Measurements from ENCODE around the gene NID1. TPM values are rescaled to one million over a fixed set of nuclear protein-coding genes. Genes with fewer than 3 reads are reported as not detected.
A peak's percentile ranks its signal among the peaks of the same experiment; 100 is the strongest.

Gene NID1
- total and polyA plus RNA-seq, 4 donors: 15.4 to 151 (median 45.1) TPM

DNA sequence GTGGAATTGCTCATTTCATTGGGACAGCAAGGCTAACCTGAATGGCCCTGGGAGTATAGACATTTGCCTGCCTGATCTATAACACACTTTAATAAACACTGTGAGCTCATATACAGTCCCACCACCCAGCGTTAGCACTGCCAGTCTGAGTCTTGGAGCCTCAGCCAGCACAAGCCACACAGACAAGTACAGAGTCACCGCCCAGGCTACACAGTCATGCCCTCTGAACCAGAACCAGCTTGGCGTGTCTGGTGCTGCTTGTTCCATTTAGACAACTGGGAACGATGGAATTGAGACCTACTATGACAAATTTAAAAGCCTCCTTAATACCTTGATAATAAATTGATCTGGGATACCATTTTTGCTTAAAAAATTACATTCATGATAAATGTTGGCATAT is 31.6 kb downstream of the NID1 start:
- WGBS, 2 donors: 92 to 97% methylated on average over 4 of the region's 4 CpGs
- Histone ChIP-seq H3K9ac (ENCODE audit: insufficient read depth in 1 of 2, low read length in 2 of 2) (no peak overlapping the region), H3K4me1 (ENCODE audit: control insufficient read depth in 5 of 5, insufficient read depth in 5 of 5, low read length in 5 of 5) (peaks cover 0 to 29% (median 13%) of the 10 kb centered on the region in 5 donors), H3K9me3 (ENCODE audit: control insufficient read depth in 4 of 4, insufficient read depth in 3 of 4, low read length in 3 of 4) (peaks cover 0 to 2% (median 0%) of the 10 kb centered on the region in 4 donors), H3K27me3 (ENCODE audit: control insufficient read depth in 3 of 3, insufficient read depth in 3 of 3, low read length in 2 of 3) (no peaks in the 10 kb centered on the region), H3K27ac (ENCODE audit: low read depth in 1 of 2, low read length in 1 of 2) (no peak overlapping the region), H3K36me3 (ENCODE audit: control insufficient read depth in 4 of 4, insufficient read depth in 4 of 4, low read length in 4 of 4) (peaks cover 12 to 49% (median 35%) of the 10 kb centered on the region in 4 donors), H3K4me3 (no peak overlapping the region)
- ATAC-seq (ENCODE audit: insufficient read depth, low FRiP score) (no peak), DNase-seq (no peak)
- TF ChIP-seq, protein P1, sequence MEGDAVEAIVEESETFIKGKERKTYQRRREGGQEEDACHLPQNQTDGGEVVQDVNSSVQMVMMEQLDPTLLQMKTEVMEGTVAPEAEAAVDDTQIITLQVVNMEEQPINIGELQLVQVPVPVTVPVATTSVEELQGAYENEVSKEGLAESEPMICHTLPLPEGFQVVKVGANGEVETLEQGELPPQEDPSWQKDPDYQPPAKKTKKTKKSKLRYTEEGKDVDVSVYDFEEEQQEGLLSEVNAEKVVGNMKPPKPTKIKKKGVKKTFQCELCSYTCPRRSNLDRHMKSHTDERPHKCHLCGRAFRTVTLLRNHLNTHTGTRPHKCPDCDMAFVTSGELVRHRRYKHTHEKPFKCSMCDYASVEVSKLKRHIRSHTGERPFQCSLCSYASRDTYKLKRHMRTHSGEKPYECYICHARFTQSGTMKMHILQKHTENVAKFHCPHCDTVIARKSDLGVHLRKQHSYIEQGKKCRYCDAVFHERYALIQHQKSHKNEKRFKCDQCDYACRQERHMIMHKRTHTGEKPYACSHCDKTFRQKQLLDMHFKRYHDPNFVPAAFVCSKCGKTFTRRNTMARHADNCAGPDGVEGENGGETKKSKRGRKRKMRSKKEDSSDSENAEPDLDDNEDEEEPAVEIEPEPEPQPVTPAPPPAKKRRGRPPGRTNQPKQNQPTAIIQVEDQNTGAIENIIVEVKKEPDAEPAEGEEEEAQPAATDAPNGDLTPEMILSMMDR (IDR thresholded peaks at IDR 0.05; ENCODE audit: control extremely low read depth, extremely low read depth): no peak

DNA sequence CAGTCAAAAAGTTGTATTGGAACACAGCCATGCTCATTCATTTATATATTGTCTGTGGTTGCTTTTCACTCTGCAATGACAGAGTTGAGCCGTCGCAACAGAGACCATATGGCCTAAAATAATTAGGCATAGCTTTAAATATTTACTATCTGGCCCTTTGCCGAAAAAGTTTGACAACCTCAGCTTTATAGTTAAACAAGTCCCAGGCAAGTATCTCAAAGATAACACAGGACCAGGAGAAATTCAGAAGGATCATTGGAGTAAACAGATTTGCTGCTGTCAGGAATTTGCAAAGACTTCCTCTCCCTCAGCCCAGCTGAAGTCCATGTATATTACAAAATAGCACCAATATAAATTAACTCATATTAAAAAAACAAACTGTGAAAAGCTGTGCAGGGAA is 34.4 kb downstream of the NID1 start:
- DNase-seq (peak; percentile 48 to 95 (median 93)), ATAC-seq (ENCODE audit: insufficient read depth, low FRiP score) (no peak)
- no peak overlapping the region for H3K27ac ChIP-seq (ENCODE audit: low read depth in 1 of 2, low read length in 1 of 2)
- H3K9ac ChIP-seq (ENCODE audit: insufficient read depth in 1 of 2, low read length in 2 of 2): no peak overlapping the region
- H3K36me3 ChIP-seq (ENCODE audit: control insufficient read depth in 4 of 4, insufficient read depth in 4 of 4, low read length in 4 of 4): peaks cover 13 to 57% (median 38%) of the 10 kb centered on the region in 4 donors
- 63 to 75% methylated on average over 3 of the region's 3 CpGs for WGBS, 2 donors
- TF ChIP-seq, protein P1 (IDR thresholded peaks at IDR 0.05; ENCODE audit: control extremely low read depth, extremely low read depth): no peak
- no peaks in the 10 kb centered on the region for H3K27me3 ChIP-seq (ENCODE audit: control insufficient read depth in 3 of 3, insufficient read depth in 3 of 3, low read length in 2 of 3)
- no peak overlapping the region for H3K4me3 ChIP-seq
- H3K9me3 ChIP-seq (ENCODE audit: control insufficient read depth in 4 of 4, insufficient read depth in 3 of 4, low read length in 3 of 4): peaks cover 0 to 2% (median 0%) of the 10 kb centered on the region in 4 donors
- peaks cover 0 to 29% (median 13%) of the 10 kb centered on the region in 5 donors for H3K4me1 ChIP-seq (ENCODE audit: control insufficient read depth in 5 of 5, insufficient read depth in 5 of 5, low read length in 5 of 5)

DNA sequence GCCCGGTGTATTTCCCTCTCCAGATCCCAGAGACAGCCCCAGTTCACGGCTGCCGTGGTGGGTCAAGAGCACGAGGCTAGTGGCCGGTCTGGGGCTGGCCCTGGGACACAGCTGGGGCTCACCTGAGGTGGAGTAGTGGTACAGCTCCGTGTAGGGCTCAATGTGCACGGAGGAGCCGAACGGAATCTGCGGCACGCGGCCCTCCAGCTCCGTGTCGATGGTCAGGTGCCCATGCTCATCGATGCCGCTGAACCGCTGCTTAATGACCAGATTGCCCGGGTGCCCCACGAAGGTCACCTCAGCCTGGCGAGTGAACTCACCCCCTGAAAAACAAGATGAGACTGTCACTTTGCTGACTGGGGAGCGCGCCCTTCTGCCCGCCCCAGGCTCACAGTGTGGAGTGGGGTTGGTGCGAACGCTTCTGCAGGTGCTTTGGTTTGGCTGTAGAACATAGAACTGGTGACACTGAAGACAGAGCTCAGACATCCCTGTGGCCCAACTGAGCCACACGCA is 35.4 kb downstream of the NID1 start:
- peaks cover 0 to 29% (median 13%) of the 10 kb centered on the region in 5 donors for H3K4me1 ChIP-seq (ENCODE audit: control insufficient read depth in 5 of 5, insufficient read depth in 5 of 5, low read length in 5 of 5)
- TF ChIP-seq, protein P1 (IDR thresholded peaks at IDR 0.05; ENCODE audit: control extremely low read depth, extremely low read depth): no peak
- H3K9me3 ChIP-seq (ENCODE audit: control insufficient read depth in 4 of 4, insufficient read depth in 3 of 4, low read length in 3 of 4): peaks cover 0 to 2% (median 0%) of the 10 kb centered on the region in 4 donors
- no peaks in the 10 kb centered on the region for H3K27me3 ChIP-seq (ENCODE audit: control insufficient read depth in 3 of 3, insufficient read depth in 3 of 3, low read length in 2 of 3)
- WGBS, 2 donors: 94 to 97% methylated on average over 26 of the region's 26 CpGs
- peaks cover 13 to 57% (median 42%) of the 10 kb centered on the region in 4 donors for H3K36me3 ChIP-seq (ENCODE audit: control insufficient read depth in 4 of 4, insufficient read depth in 4 of 4, low read length in 4 of 4)
- DNase-seq: no peak
- H3K27ac ChIP-seq (ENCODE audit: low read depth in 1 of 2, low read length in 1 of 2): no peak overlapping the region
- no peak overlapping the region for H3K4me3 ChIP-seq
- no peak for ATAC-seq (ENCODE audit: insufficient read depth, low FRiP score)
- H3K9ac ChIP-seq (ENCODE audit: insufficient read depth in 1 of 2, low read length in 2 of 2): no peak overlapping the region

DNA sequence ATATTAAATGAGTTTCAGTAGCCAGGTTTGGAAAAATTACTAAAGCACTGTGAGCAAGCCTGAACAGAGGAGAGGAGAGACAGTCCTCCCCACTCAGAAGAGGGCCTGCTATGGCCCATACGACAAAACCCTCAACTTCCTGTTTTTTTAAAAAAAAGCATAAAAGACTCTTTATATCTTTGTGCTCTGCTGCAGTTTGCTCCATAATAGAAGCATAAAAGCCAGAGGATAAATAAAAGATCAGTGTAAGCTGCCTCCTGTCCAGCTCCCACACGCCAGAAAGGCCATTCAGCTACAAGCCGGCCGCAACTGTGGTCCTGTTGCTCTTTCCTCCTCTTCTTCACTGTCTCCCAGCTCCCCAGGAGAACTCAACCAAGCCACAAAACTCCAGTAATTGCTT is 37.8 kb downstream of the NID1 start:
- H3K9ac ChIP-seq (ENCODE audit: insufficient read depth in 1 of 2, low read length in 2 of 2): no peak overlapping the region
- peaks cover 13 to 62% (median 46%) of the 10 kb centered on the region in 4 donors for H3K36me3 ChIP-seq (ENCODE audit: control insufficient read depth in 4 of 4, insufficient read depth in 4 of 4, low read length in 4 of 4)
- no peak overlapping the region for H3K27ac ChIP-seq (ENCODE audit: low read depth in 1 of 2, low read length in 1 of 2)
- H3K4me1 ChIP-seq (ENCODE audit: control insufficient read depth in 5 of 5, insufficient read depth in 5 of 5, low read length in 5 of 5): peaks cover 0 to 27% (median 13%) of the 10 kb centered on the region in 5 donors
- H3K4me3 ChIP-seq: no peak overlapping the region
- 67 to 83% methylated on average over 4 of the region's 4 CpGs for WGBS, 2 donors
- no peaks in the 10 kb centered on the region for H3K27me3 ChIP-seq (ENCODE audit: control insufficient read depth in 3 of 3, insufficient read depth in 3 of 3, low read length in 2 of 3)
- peaks cover 0 to 2% (median 0%) of the 10 kb centered on the region in 4 donors for H3K9me3 ChIP-seq (ENCODE audit: control insufficient read depth in 4 of 4, insufficient read depth in 3 of 4, low read length in 3 of 4)
- ATAC-seq (ENCODE audit: insufficient read depth, low FRiP score) (no peak), DNase-seq (no peak)
- TF ChIP-seq, protein P1 (IDR thresholded peaks at IDR 0.05; ENCODE audit: control extremely low read depth, extremely low read depth): no peak

Data from lung (tissue), 12 donors.